Measurements from ENCODE around the gene EPX.

DNA sequence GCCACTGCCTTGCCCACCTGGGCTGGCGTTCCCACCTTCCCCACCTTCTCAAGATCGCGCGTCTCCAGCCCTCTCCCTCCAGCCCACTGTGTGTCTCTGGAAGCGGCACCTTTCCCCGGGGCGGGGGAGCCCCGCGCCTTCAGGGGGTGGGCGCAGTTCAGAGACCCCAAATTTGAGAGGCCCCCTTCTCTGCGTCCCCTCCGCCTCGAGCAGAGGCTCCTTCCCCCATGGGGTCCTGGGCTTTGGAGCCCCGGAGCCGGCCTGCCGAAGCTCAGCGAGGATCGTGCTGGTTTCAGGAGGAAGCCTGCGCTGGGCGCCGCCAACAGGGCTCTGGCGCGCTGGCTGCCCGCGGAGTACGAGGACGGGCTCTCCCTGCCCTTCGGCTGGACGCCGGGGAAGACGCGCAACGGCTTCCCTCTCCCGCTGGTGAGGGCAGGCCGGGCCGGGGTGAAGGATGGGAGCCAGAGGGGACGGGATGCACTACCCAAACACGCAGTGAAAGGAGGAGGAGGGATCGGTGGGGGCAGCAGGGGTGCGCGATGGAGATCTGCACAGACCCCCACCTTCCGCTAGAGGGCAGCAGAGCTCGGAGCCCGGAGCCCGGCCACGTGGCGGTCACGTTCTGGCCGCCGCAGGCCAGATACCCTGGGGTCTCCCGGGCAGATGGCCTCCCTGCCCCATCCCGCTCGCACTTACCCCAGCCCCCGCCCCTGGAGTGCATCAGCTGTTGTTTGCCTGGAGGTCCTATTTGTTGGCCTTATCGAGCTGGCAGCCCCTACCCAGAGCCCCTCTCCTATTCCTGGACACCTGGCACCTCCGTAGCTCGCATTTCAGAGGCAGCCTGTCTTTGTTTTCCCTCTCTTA is 57.0 kb downstream of the EPX start:
- TF ChIP-seq, protein P1, sequence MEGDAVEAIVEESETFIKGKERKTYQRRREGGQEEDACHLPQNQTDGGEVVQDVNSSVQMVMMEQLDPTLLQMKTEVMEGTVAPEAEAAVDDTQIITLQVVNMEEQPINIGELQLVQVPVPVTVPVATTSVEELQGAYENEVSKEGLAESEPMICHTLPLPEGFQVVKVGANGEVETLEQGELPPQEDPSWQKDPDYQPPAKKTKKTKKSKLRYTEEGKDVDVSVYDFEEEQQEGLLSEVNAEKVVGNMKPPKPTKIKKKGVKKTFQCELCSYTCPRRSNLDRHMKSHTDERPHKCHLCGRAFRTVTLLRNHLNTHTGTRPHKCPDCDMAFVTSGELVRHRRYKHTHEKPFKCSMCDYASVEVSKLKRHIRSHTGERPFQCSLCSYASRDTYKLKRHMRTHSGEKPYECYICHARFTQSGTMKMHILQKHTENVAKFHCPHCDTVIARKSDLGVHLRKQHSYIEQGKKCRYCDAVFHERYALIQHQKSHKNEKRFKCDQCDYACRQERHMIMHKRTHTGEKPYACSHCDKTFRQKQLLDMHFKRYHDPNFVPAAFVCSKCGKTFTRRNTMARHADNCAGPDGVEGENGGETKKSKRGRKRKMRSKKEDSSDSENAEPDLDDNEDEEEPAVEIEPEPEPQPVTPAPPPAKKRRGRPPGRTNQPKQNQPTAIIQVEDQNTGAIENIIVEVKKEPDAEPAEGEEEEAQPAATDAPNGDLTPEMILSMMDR (conservative IDR thresholded peaks at IDR 0.05; ENCODE audit: low read depth, low read length) = peak; percentile 94
- TF ChIP-seq EZH2phosphoT487 (IDR thresholded peaks at IDR 0.05; ENCODE audit: borderline replicate concordance, low read length) = no peak
- no peak for TF ChIP-seq EZH2 (IDR thresholded peaks at IDR 0.05; ENCODE audit: low read length, unreplicated experiment)
